Mucosa of rectum (tissue), 2 donors: ENCODE data around the gene ZNF334.

Source experiments
- H3K27ac ChIP-seq, 2 donors: one replicate each; pipeline ENCODE4 v1.7.0; 2013; ENCODE audit warnings: inconsistent platforms in 2 of 2, low read depth in 2 of 2, low read length in 2 of 2
- H3K27me3 ChIP-seq, 2 donors: one replicate each; pipeline ENCODE4 v1.7.0; 2013; ENCODE audit warnings: low read length in 2 of 2; ENCODE audit not compliant: control insufficient read depth in 2 of 2, insufficient read depth in 2 of 2
- H3K36me3 ChIP-seq, 2 donors: one replicate each; pipeline ENCODE4 v1.7.0; 2013; ENCODE audit warnings: low read length in 2 of 2; ENCODE audit not compliant: control insufficient read depth in 2 of 2, insufficient read depth in 2 of 2
- H3K4me1 ChIP-seq, 2 donors: one replicate each; pipeline ENCODE4 v1.7.0; 2013; ENCODE audit warnings: low read length in 2 of 2, mild to moderate bottlenecking in 1 of 2; ENCODE audit not compliant: control insufficient read depth in 2 of 2, insufficient read depth in 2 of 2
- H3K4me3 ChIP-seq, 2 donors: one replicate each; pipeline ENCODE4 v1.7.0; 2013; ENCODE audit warnings: low read length in 2 of 2
- H3K9ac ChIP-seq, 2 donors: one replicate each; pipeline ENCODE4 v1.7.0; 2013; ENCODE audit warnings: low read length in 2 of 2, low read depth in 1 of 2, mild to moderate bottlenecking in 1 of 2
- H3K9me3 ChIP-seq, 2 donors: one replicate each; pipeline ENCODE4 v1.7.0; 2013; ENCODE audit warnings: low read length in 2 of 2; ENCODE audit not compliant: control insufficient read depth in 2 of 2
- donor health status: healthy.
- donor health status: Normal muscosa, but diverticular disease.

Gene ZNF334

GRCh38 chr20:46488451-46488850 is 24.9 kb downstream of the ZNF334 start:
- Histone ChIP-seq H3K4me3 (no peak overlapping the region), H3K36me3 (no peaks in the 10 kb centered on the region), H3K9me3 (no peaks in the 10 kb centered on the region), H3K27ac (no peak overlapping the region), H3K4me1 (no peaks in the 10 kb centered on the region), H3K9ac (no peak overlapping the region), H3K27me3 (peaks cover 3 to 6% of the 10 kb centered on the region in 2 donors)

DNA sequence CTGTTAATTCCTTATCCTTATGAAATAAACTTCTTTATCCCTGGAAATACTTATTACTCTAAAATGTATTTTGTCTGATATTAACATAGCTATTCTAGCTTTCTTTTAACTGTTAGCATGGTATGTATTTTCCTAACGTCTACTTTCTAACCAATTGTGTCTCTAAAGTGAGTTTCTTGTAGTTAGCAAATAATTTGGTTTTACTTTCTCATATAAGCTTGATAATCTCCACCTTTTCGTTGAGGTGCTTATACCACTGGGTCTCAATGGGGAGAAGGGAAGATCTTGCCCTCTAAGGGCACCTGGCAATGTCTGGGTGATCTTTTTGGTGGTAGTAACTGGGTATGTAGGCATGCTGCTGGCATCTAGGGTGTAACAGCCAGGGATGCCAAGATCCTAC is 25.7 kb downstream of the ZNF334 start:
- Histone ChIP-seq H3K9me3 (no peaks in the 10 kb centered on the region), H3K4me3 (no peak overlapping the region), H3K36me3 (no peaks in the 10 kb centered on the region), H3K27me3 (peaks cover 3 to 6% of the 10 kb centered on the region in 2 donors), H3K9ac (no peak overlapping the region), H3K4me1 (no peaks in the 10 kb centered on the region), H3K27ac (no peak overlapping the region)

- Histone ChIP-seq H3K36me3 (no peaks in the 10 kb centered on the region), H3K9ac (no peak overlapping the region), H3K4me3 (no peak overlapping the region), H3K9me3 (no peaks in the 10 kb centered on the region), H3K27me3 (peaks cover 0 to 7% of the 10 kb centered on the region in 2 donors), H3K27ac (no peak overlapping the region), H3K4me1 (no peaks in the 10 kb centered on the region)
Observed at GRCh38 chr20:46485431-46485830, 27.9 kb downstream of the ZNF334 start.

DNA sequence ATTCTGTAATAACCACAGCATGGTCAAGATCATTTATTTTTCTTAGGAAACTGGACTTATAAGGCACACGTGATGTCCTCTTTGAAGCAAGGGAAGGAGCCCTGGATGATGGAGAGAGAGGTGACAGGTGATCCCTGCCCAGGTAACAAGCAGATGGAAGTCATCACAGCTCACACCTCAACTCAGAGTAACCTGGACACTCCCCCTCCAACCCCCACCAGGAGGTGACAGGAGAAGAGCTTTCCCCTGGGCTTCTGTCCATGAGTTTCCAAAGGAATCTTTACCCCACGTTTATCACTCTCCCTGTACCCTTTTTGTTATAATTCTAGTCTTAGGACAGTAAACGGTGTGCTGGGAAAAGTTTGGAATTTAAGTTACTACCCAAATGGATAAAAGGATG is 28.4 kb downstream of the ZNF334 start:
- no peaks in the 10 kb centered on the region for H3K9me3 ChIP-seq
- no peak overlapping the region for H3K27ac ChIP-seq
- no peaks in the 10 kb centered on the region for H3K36me3 ChIP-seq
- peaks cover 0 to 11% of the 10 kb centered on the region in 2 donors for H3K27me3 ChIP-seq
- H3K9ac ChIP-seq = no peak overlapping the region
- H3K4me3 ChIP-seq = no peak overlapping the region
- H3K4me1 ChIP-seq = no peaks in the 10 kb centered on the region

GRCh38 chr20:46483879-46484278 is 29.5 kb downstream of the ZNF334 start:
- H3K4me1 ChIP-seq = no peaks in the 10 kb centered on the region
- no peak overlapping the region for H3K4me3 ChIP-seq
- H3K27ac ChIP-seq = no peak overlapping the region
- H3K36me3 ChIP-seq = no peaks in the 10 kb centered on the region
- H3K27me3 ChIP-seq = peaks cover 0 to 11% of the 10 kb centered on the region in 2 donors
- no peaks in the 10 kb centered on the region for H3K9me3 ChIP-seq
- H3K9ac ChIP-seq = no peak overlapping the region

DNA sequence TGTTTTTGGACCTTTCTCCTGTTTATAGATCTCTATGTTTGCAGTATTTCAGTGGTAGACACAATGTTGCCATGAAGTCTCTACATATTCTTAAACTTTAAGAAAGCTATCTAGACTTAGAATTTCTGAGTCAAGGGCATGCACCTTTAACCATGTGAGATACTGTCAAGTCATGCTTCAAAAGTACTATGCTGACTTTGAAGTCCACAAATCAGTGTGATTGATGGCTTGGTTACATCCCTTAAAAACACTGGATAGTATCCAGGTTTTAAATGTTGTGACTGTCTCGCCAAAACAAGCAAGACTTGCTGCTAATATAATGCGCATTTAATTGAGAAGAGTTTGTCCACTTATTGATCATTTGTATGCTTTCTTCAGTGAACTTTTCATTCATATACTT is 30.5 kb downstream of the ZNF334 start:
- Histone ChIP-seq H3K4me3 (no peak overlapping the region), H3K36me3 (no peaks in the 10 kb centered on the region), H3K9ac (no peak overlapping the region), H3K4me1 (no peaks in the 10 kb centered on the region), H3K27ac (no peak overlapping the region), H3K27me3 (peaks cover 0 to 11% of the 10 kb centered on the region in 2 donors), H3K9me3 (no peaks in the 10 kb centered on the region)

- Histone ChIP-seq H3K4me1 (no peaks in the 10 kb centered on the region), H3K9me3 (no peaks in the 10 kb centered on the region), H3K27ac (no peak overlapping the region), H3K4me3 (no peak overlapping the region), H3K27me3 (peaks cover 0 to 5% of the 10 kb centered on the region in 2 donors), H3K9ac (no peak overlapping the region), H3K36me3 (no peaks in the 10 kb centered on the region)
Observed at GRCh38 chr20:46477640-46478039, 35.7 kb downstream of the ZNF334 start.

- peaks cover 0 to 5% of the 10 kb centered on the region in 2 donors for H3K27me3 ChIP-seq
- no peak overlapping the region for H3K27ac ChIP-seq
- no peaks in the 10 kb centered on the region for H3K36me3 ChIP-seq
- H3K9me3 ChIP-seq = no peaks in the 10 kb centered on the region
- no peak overlapping the region for H3K9ac ChIP-seq
- H3K4me3 ChIP-seq = no peak overlapping the region
- H3K4me1 ChIP-seq = no peaks in the 10 kb centered on the region
Observed at GRCh38 chr20:46477225-46477624, 36.1 kb downstream of the ZNF334 start.

GRCh38 chr20:46468508-46468907 is 44.9 kb downstream of the ZNF334 start:
- no peak overlapping the region for H3K4me3 ChIP-seq
- no peak overlapping the region for H3K9ac ChIP-seq
- peaks cover 0 to 6% of the 10 kb centered on the region in 2 donors for H3K27me3 ChIP-seq
- H3K27ac ChIP-seq = no peak overlapping the region
- no peaks in the 10 kb centered on the region for H3K9me3 ChIP-seq
- no peaks in the 10 kb centered on the region for H3K36me3 ChIP-seq
- no peaks in the 10 kb centered on the region for H3K4me1 ChIP-seq

DNA sequence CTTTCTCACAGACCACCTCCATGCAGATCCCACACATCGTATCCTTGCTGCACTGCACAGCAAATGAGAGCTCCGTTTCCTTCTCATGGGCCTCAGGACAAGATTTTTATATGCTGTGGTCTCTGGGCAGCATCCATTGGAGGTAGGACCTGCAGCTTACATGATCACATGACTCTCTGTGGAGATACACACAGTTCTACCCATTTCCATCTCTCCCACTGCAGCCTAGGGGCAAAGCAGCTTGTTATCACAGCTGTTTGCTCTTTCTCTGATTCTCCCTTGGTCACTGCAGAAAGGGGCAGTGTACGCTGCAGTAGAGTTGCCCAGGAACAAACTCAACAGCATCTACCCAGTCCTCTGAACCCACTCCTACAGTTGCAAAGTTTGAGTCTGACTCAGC is 48.9 kb downstream of the ZNF334 start:
- Histone ChIP-seq H3K4me1 (no peaks in the 10 kb centered on the region), H3K27ac (no peak overlapping the region), H3K9me3 (no peaks in the 10 kb centered on the region), H3K4me3 (no peak overlapping the region), H3K36me3 (no peaks in the 10 kb centered on the region), H3K9ac (no peak overlapping the region), H3K27me3 (peaks cover 0 to 4% of the 10 kb centered on the region in 2 donors)

DNA sequence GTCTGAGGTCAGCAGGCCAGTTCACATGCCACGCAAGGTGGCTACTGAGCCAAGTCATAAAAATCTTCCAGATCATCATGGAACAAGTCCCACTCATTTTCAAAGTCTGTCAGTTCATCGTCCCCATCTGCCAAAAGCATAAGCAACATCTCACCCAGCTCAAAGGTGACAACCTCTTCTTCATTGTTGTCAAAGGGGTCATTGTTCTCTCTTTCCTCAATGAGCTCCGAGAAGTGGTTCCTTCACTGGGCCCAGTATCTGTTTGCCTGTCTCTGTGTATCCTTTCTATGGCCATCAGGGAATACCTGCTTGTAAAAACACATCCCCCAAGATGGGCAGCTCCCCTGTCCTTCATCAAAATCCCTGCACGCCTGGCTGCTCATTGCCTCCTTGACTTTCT is 49.5 kb downstream of the ZNF334 start:
- Histone ChIP-seq H3K36me3 (no peaks in the 10 kb centered on the region), H3K27me3 (peaks cover 3 to 10% of the 10 kb centered on the region in 2 donors), H3K9me3 (no peaks in the 10 kb centered on the region), H3K27ac (no peak overlapping the region), H3K4me1 (peaks cover 0 to 2% of the 10 kb centered on the region in 2 donors), H3K4me3 (no peak overlapping the region), H3K9ac (no peak overlapping the region)
